CD4-positive, alpha-beta memory T cell (primary cell): ENCODE measurements around the gene ITPK1. TPM values are rescaled to one million over a fixed set of nuclear protein-coding genes. Genes with fewer than 3 reads are reported as not detected.

Experiments
- CTCF ChIA-PET: fragments of 350-600 bp; sonication (Branson Sonifier 250); formaldehyde crosslinking; loops from one replicate; lab custom pipeline; 2021; ENCODE audit warnings: inconsistent platforms; ENCODE audit not compliant: partially characterized antibody; lab: Charles Lee
- POLR2A ChIA-PET: fragments of 350-600 bp; sonication (Branson Sonifier 250); formaldehyde crosslinking; loops from one replicate; lab custom pipeline; 2021; ENCODE audit not compliant: partially characterized antibody; lab: Charles Lee
- DNase-seq, 5 donors: peaks; one replicate each; pipeline versions ENCODE4 v3.0.0 to v3.0.0-alpha.2; 2020 to 2022; ENCODE audit warnings: mixed read lengths in 1 of 5
- H3K27ac ChIP-seq: one replicate; pipeline ENCODE4 v1.7.0; 2013; ENCODE audit warnings: low read depth, low read length
- H3K27me3 ChIP-seq: 2 replicates; pipeline ENCODE4 v1.7.0; 2013; ENCODE audit warnings: mild to moderate bottlenecking, low read length, moderate library complexity; ENCODE audit not compliant: insufficient read depth
- H3K36me3 ChIP-seq: 2 replicates; pipeline ENCODE4 v1.7.0; 2013; ENCODE audit warnings: mild to moderate bottlenecking, low read length, moderate library complexity; ENCODE audit not compliant: insufficient read depth
- H3K4me1 ChIP-seq: 2 replicates; pipeline ENCODE4 v1.7.0; 2013; ENCODE audit warnings: mild to moderate bottlenecking, low read length, moderate library complexity; ENCODE audit not compliant: insufficient read depth
- H3K4me3 ChIP-seq, 2 donors: one replicate each; pipeline ENCODE4 v1.7.0; 2013; ENCODE audit warnings: low read length in 2 of 2, mild to moderate bottlenecking in 1 of 2
- H3K9me3 ChIP-seq, 2 donors: one replicate each; pipeline ENCODE4 v1.7.0; 2013; ENCODE audit warnings: low read length in 2 of 2, control low read depth in 1 of 2; ENCODE audit not compliant: control insufficient read depth in 1 of 2
- H3K27ac Mint-ChIP-seq, 7 donors: one replicate each; pipeline ENCODE4 v1.8.0; 2020 to 2021; ENCODE audit warnings: mixed read lengths in 7 of 7, mild to moderate bottlenecking in 6 of 7, inconsistent platforms in 3 of 7, moderate library complexity in 3 of 7
- H3K27me3 Mint-ChIP-seq, 2 donors: one replicate each; pipeline ENCODE4 v1.8.0; 2020 to 2021; ENCODE audit warnings: mixed read lengths in 2 of 2
- H3K36me3 Mint-ChIP-seq, 2 donors: one replicate each; pipeline ENCODE4 v1.8.0; 2020 to 2021; ENCODE audit warnings: mixed read lengths in 2 of 2, inconsistent platforms in 1 of 2, mild to moderate bottlenecking in 1 of 2
- H3K4me1 Mint-ChIP-seq, 4 donors: one replicate each; pipeline ENCODE4 v1.8.0; 2020 to 2021; ENCODE audit warnings: mixed read lengths in 4 of 4, mild to moderate bottlenecking in 1 of 4
- H3K4me3 Mint-ChIP-seq, 8 donors: one replicate each; pipeline ENCODE4 v1.8.0; 2020 to 2021; ENCODE audit warnings: mixed read lengths in 8 of 8, mild to moderate bottlenecking in 7 of 8, moderate library complexity in 6 of 8, inconsistent platforms in 3 of 8
- H3K9me3 Mint-ChIP-seq, 8 donors: one replicate each; pipeline ENCODE4 v1.8.0; 2020 to 2021; ENCODE audit warnings: mixed read lengths in 8 of 8, mild to moderate bottlenecking in 5 of 8, inconsistent platforms in 3 of 8, moderate library complexity in 1 of 8
- intact Hi-C: fragments of 100-400 bp; cut with micrococcal nuclease; formaldehyde crosslinking; loops from one replicate; pipeline ENCODE4 v1.15.1; 2023
- polyA plus RNA-seq, 2 donors: library from polyadenylated mRNA; unstranded; fragments of 300-500 nt; fragmentation: Illumina TruSeq; gene quantifications; one replicate each; pipeline ENCODE4 v1.2.3, GENCODE V29; 2021
- total RNA-seq, 2 experiments: library from RNA; stranded (reverse); gene quantifications; one replicate each; pipeline ENCODE4 v1.2.3, GENCODE V29; 2021

Gene ITPK1
- total and polyA plus RNA-seq, 4 experiments from 2014 or later = 12.5 to 30.0 (median 26.9) TPM

- no peak overlapping the region for H3K27ac ChIP-seq
- DNase-seq = no peak
- H3K4me3 Mint-ChIP-seq = no peak overlapping the region
- no peak overlapping the region for H3K4me3 ChIP-seq
- H3K27me3 Mint-ChIP-seq = peaks cover 5 to 10% of the 10 kb centered on the region in 2 donors
- no peaks in the 10 kb centered on the region for H3K36me3 ChIP-seq
- H3K9me3 ChIP-seq = no peaks in the 10 kb centered on the region
- no peaks in the 10 kb centered on the region for H3K27me3 ChIP-seq
- intact Hi-C loops = no loop called here
- peaks cover 0 to 1% of the 10 kb centered on the region in 2 donors for H3K36me3 Mint-ChIP-seq
- CTCF ChIA-PET = no interaction called here
- POLR2A ChIA-PET = no interaction called here
- peaks cover 0 to 25% (median 13%) of the 10 kb centered on the region in 8 donors for H3K9me3 Mint-ChIP-seq
- peaks cover 10% of the 10 kb centered on the region for H3K4me1 ChIP-seq
- peaks cover 2 to 10% (median 5%) of the 10 kb centered on the region in 4 donors for H3K4me1 Mint-ChIP-seq
- peak overlapping the region in 1 of 7 donors; percentile 3 for H3K27ac Mint-ChIP-seq
Measured at GRCh38 chr14:92892589-92892988, 223.1 kb downstream of the ITPK1 start.

GRCh38 chr14:92890830-92891588 lies 224.7 kb downstream of the ITPK1 start:
- DNase-seq = peak in 2 of 5 donors; percentile 3 to 49
- Mint-ChIP-seq H3K4me1 (peaks cover 2 to 10% (median 5%) of the 10 kb centered on the region in 4 donors), H3K27ac (peak overlapping the region in 2 of 7 donors; percentile 2 to 34), H3K36me3 (peaks cover 0 to 1% of the 10 kb centered on the region in 2 donors), H3K27me3 (peaks cover 3 to 7% of the 10 kb centered on the region in 2 donors), H3K9me3 (peaks cover 0 to 25% (median 13%) of the 10 kb centered on the region in 8 donors), H3K4me3 (no peak overlapping the region)
- CTCF ChIA-PET = no interaction called here
- Histone ChIP-seq H3K4me3 (no peak overlapping the region), H3K9me3 (no peaks in the 10 kb centered on the region), H3K27ac (no peak overlapping the region), H3K27me3 (no peaks in the 10 kb centered on the region), H3K4me1 (peaks cover 10% of the 10 kb centered on the region), H3K36me3 (no peaks in the 10 kb centered on the region)
- POLR2A ChIA-PET = no interaction called here
- intact Hi-C loops = no loop called here

- CTCF ChIA-PET = no interaction called here
- Mint-ChIP-seq H3K27me3 (peaks cover 6 to 13% of the 10 kb centered on the region in 2 donors), H3K4me3 (no peak overlapping the region), H3K27ac (peak overlapping the region in 1 of 7 donors; percentile 3), H3K9me3 (peaks cover 0 to 18% (median 10%) of the 10 kb centered on the region in 8 donors), H3K4me1 (peaks cover 2 to 10% (median 5%) of the 10 kb centered on the region in 4 donors), H3K36me3 (peaks cover 0 to 1% of the 10 kb centered on the region in 2 donors)
- peaks cover 10% of the 10 kb centered on the region for H3K4me1 ChIP-seq
- no peak for DNase-seq
- POLR2A ChIA-PET = no interaction called here
- H3K36me3 ChIP-seq = no peaks in the 10 kb centered on the region
- no peak overlapping the region for H3K27ac ChIP-seq
- no peaks in the 10 kb centered on the region for H3K27me3 ChIP-seq
- intact Hi-C loops = no loop called here
- no peak overlapping the region for H3K4me3 ChIP-seq
- no peaks in the 10 kb centered on the region for H3K9me3 ChIP-seq
Measured at GRCh38 chr14:92888896-92889295, 226.8 kb downstream of the ITPK1 start.

- Histone ChIP-seq H3K4me1 (peaks cover 10% of the 10 kb centered on the region), H3K27me3 (no peaks in the 10 kb centered on the region), H3K4me3 (no peak overlapping the region), H3K36me3 (no peaks in the 10 kb centered on the region), H3K9me3 (no peaks in the 10 kb centered on the region), H3K27ac (no peak overlapping the region)
- ChIA-PET CTCF (no interaction called here), POLR2A (no interaction called here)
- H3K9me3 Mint-ChIP-seq = peaks cover 0 to 5% (median under 1%) of the 10 kb centered on the region in 8 donors
- no peak overlapping the region for H3K4me3 Mint-ChIP-seq
- H3K27ac Mint-ChIP-seq = no peak overlapping the region
- intact Hi-C loops = no loop called here
- H3K4me1 Mint-ChIP-seq = peaks cover 2 to 10% (median 5%) of the 10 kb centered on the region in 4 donors
- DNase-seq = no peak
- H3K36me3 Mint-ChIP-seq = no peaks in the 10 kb centered on the region
- peaks cover 6 to 13% of the 10 kb centered on the region in 2 donors for H3K27me3 Mint-ChIP-seq
Measured at GRCh38 chr14:92887157-92887556, 228.6 kb downstream of the ITPK1 start.

Other genes with a start within 250 kb of the ITPK1 start
- gene CHGA, start 192.8 kb downstream of the ITPK1 start, total RNA-seq = not detected
- not detected for gene CHGA, start 192.8 kb downstream of the ITPK1 start, polyA plus RNA-seq
- gene MOAP1, start 69.0 kb upstream of the ITPK1 start, total RNA-seq = 10 to 100 TPM; 39.0 to 39.9 TPM
- gene MOAP1, start 69.0 kb upstream of the ITPK1 start, polyA plus RNA-seq = 100 to 1,000 TPM in 1 of 2 donors, 10 to 100 TPM in 1; 59.4 to 108 TPM
- 10 to 100 TPM; 20.2 to 24.0 TPM for gene LYSET, start 69.4 kb upstream of the ITPK1 start, total RNA-seq
- gene LYSET, start 69.4 kb upstream of the ITPK1 start, polyA plus RNA-seq = 10 to 100 TPM; 37.3 to 44.5 TPM
- 10 to 100 TPM; 11.6 to 12.7 TPM for gene GON7, start 91.1 kb upstream of the ITPK1 start, total RNA-seq
- 10 to 100 TPM; 23.0 to 28.8 TPM for gene GON7, start 91.1 kb upstream of the ITPK1 start, polyA plus RNA-seq
- 10 to 100 TPM; 17.5 to 17.8 TPM for gene UBR7, start 91.3 kb upstream of the ITPK1 start, total RNA-seq
- 10 to 100 TPM; 28.5 to 47.8 TPM for gene UBR7, start 91.3 kb upstream of the ITPK1 start, polyA plus RNA-seq
- 10 to 100 TPM; 30.3 to 38.3 TPM for gene BTBD7, start 217.1 kb upstream of the ITPK1 start, total RNA-seq
- gene BTBD7, start 217.1 kb upstream of the ITPK1 start, polyA plus RNA-seq = 1 to 10 TPM; 6.9 to 8.7 TPM
- not detected for gene COX8C, start 231.3 kb upstream of the ITPK1 start, total RNA-seq
- not detected for gene COX8C, start 231.3 kb upstream of the ITPK1 start, polyA plus RNA-seq